HCT116 (cell line): ENCODE data around the gene CUL5. TPM values are rescaled to one million over a fixed set of nuclear protein-coding genes. Genes with fewer than 3 reads are reported as not detected.

Experiments used
- ATAC-seq: fragments of 200-7000 bp; cut with Tn5 transposase; 2 replicates; pipeline ENCODE4 v1.9.1; 2020; ENCODE audit warnings: mild to moderate bottlenecking, moderate library complexity
- BruUV-seq: library from RNA; stranded (reverse); fragments of 400-500 nt; replicated peaks from 2 replicates; lab custom pipeline; 2021; lab: Mats Ljungman, UMichigan
- CTCF ChIA-PET: fragments of 300-600 bp; sonication (Branson Sonifier 250); formaldehyde crosslinking; loops from one replicate; lab custom pipeline; 2021; ENCODE audit warnings: antibody characterized with exemption; lab: Charles Lee
- POLR2A ChIA-PET: fragments of 300-600, 350-600 bp; sonication (Branson Sonifier 250); formaldehyde crosslinking; loops from one replicate; lab custom pipeline; 2021; ENCODE audit warnings: antibody characterized with exemption; lab: Charles Lee
- RAD21 ChIA-PET, 2 experiments: fragments of 300-600 bp; sonication (Branson Sonifier 250); formaldehyde crosslinking; loops; one replicate each; lab custom pipeline; 2023; ENCODE audit warnings: low total read pairs in 2 of 2; ENCODE audit not compliant: uncharacterized antibody in 2 of 2, unreplicated experiment in 2 of 2, low non-redundant PET in 1 of 2; lab: Charles Lee
- DNase-seq: peaks from one replicate; pipeline ENCODE4 v3.0.0-alpha.2; 2010; ENCODE audit warnings: low read depth, low spot score
- H2AFZ ChIP-seq: fragments of 200-600 bp; shearing (Covaris generic), sonication (generic); 2 replicates; pipeline ENCODE4 v1.6.1; 2017; ENCODE audit warnings: low read depth, mixed run types, mixed read lengths, antibody characterized with exemption, low read length; ENCODE audit not compliant: poor library complexity, severe bottlenecking
- H3K27ac ChIP-seq: 2 replicates; pipeline ENCODE4 v1.5.1; 2012; ENCODE audit warnings: low read depth, low read length
- H3K27me3 ChIP-seq: fragments of 200-600 bp; sonication (generic); 2 replicates; pipeline ENCODE4 v1.6.1; 2016; ENCODE audit warnings: mixed run types, low read length, mixed read lengths; ENCODE audit not compliant: insufficient read depth
- H3K36me3 ChIP-seq, 2 experiments: fragments of 200-500 bp in 1 of 2; fragments of 200-600 bp in 1 of 2; sonication (Bioruptor generic) in 1 of 2; sonication (generic) in 1 of 2; 2 replicates each; pipeline versions ENCODE4 v1.5.1 to v1.6.1; 2014 to 2016; ENCODE audit warnings: low read length in 2 of 2, inconsistent platforms in 1 of 2, mixed read lengths in 1 of 2, mixed run types in 1 of 2; ENCODE audit not compliant: insufficient read depth in 2 of 2, control insufficient read depth in 1 of 2
- H3K4me1 ChIP-seq, 2 experiments: fragments of 200-600 bp in 1 of 2; sonication (generic) in 1 of 2; 2 replicates each; pipeline versions ENCODE4 v1.5.1 to v1.6.1; 2012 to 2017; ENCODE audit warnings: low read length in 2 of 2, inconsistent platforms in 1 of 2, mild to moderate bottlenecking in 1 of 2, mixed read lengths in 1 of 2, mixed run types in 1 of 2, moderate library complexity in 1 of 2; ENCODE audit not compliant: insufficient read depth in 2 of 2, control insufficient read depth in 1 of 2
- H3K4me2 ChIP-seq: fragments of 200-600 bp; sonication (generic); 2 replicates; pipeline ENCODE4 v1.6.1; 2017; ENCODE audit warnings: mixed run types, low read length, mixed read lengths
- H3K4me3 ChIP-seq, 2 experiments: fragments of 200-600 bp in 1 of 2; sonication (generic) in 1 of 2; replicated peaks in 1 of 2; 2 replicates each; pipeline ENCODE4 v1.5.1; 2011 to 2016; ENCODE audit warnings: low read length in 2 of 2, control low read depth in 1 of 2, low read depth in 1 of 2, mild to moderate bottlenecking in 1 of 2, mixed read lengths in 1 of 2, mixed run types in 1 of 2
- H3K79me2 ChIP-seq: fragments of 200-600 bp; sonication (generic); 2 replicates; pipeline ENCODE4 v1.6.1; 2017; ENCODE audit warnings: mild to moderate bottlenecking, mixed run types, low read length, moderate library complexity, mixed read lengths; ENCODE audit not compliant: insufficient read depth
- H3K9ac ChIP-seq: fragments of 200-600 bp; sonication (generic); 2 replicates; pipeline ENCODE4 v1.6.1; 2016; ENCODE audit warnings: low read length, mixed read lengths
- H3K9me2 ChIP-seq: fragments of 200-600 bp; sonication (generic), shearing (Covaris generic); 2 replicates; pipeline ENCODE4 v1.6.1; 2017; ENCODE audit warnings: mixed run types, mild to moderate bottlenecking, moderate library complexity; ENCODE audit not compliant: insufficient read depth
- H3K9me3 ChIP-seq, 2 experiments: fragments of 200-500 bp in 1 of 2; fragments of 200-600 bp in 1 of 2; sonication (Bioruptor generic) in 1 of 2; sonication (generic) in 1 of 2; 2 replicates each; pipeline ENCODE4 v1.6.1; 2014 to 2017; ENCODE audit warnings: low read length in 2 of 2, mixed read lengths in 2 of 2, inconsistent platforms in 1 of 2, low read depth in 1 of 2, mild to moderate bottlenecking in 1 of 2, mixed run types in 1 of 2, moderate library complexity in 1 of 2; ENCODE audit not compliant: control insufficient read depth in 1 of 2, insufficient read depth in 1 of 2
- H4K20me1 ChIP-seq: fragments of 200-600 bp; sonication (generic), shearing (Covaris generic); 2 replicates; pipeline ENCODE4 v1.6.1; 2017; ENCODE audit warnings: mixed run types, mild to moderate bottlenecking, moderate library complexity; ENCODE audit not compliant: insufficient read depth
- CBX3 ChIP-seq: IDR thresholded peaks from 2 replicates; pipeline ENCODE4 v1.6.1; 2012; ENCODE audit warnings: low read depth
- CEBPB ChIP-seq: IDR thresholded peaks from 2 replicates; pipeline ENCODE4 v1.6.1; 2012; ENCODE audit warnings: low read depth
- ELF1 ChIP-seq: IDR thresholded peaks from 2 replicates; pipeline ENCODE4 v1.6.1; 2012; ENCODE audit warnings: low read depth, borderline replicate concordance
- EZH2phosphoT487 ChIP-seq: fragments of 200-600 bp; IDR thresholded peaks from 2 replicates; pipeline ENCODE4 v1.6.1; 2018; ENCODE audit warnings: antibody characterized with exemption, borderline replicate concordance
- POLR2AphosphoS5 ChIP-seq: IDR thresholded peaks from 2 replicates; pipeline ENCODE4 v1.6.1; 2011; ENCODE audit warnings: mild to moderate bottlenecking, low read depth, low read length, moderate library complexity
- SIN3A ChIP-seq: IDR thresholded peaks from 2 replicates; pipeline ENCODE4 v1.6.1; 2012; ENCODE audit warnings: low read depth
- TCF7L2 ChIP-seq: IDR thresholded peaks from 2 replicates; pipeline ENCODE4 v1.7.0; 2011; ENCODE audit warnings: borderline replicate concordance, inconsistent platforms; ENCODE audit not compliant: insufficient read depth, insufficient read length; ENCODE audit errors: extremely low read depth
- ZFX ChIP-seq: fragments of 450-650 bp; IDR thresholded peaks from 2 replicates; pipeline ENCODE4 v1.6.1; 2017
- intact Hi-C: fragments of 100-400 bp; cut with micrococcal nuclease; formaldehyde crosslinking; loops from 2 replicates; pipeline ENCODE4 v1.10.0; 2022
- total RNA-seq: library from RNA; stranded (reverse); gene quantifications from one replicate; pipeline ENCODE4 v1.2.1, GENCODE V29; 2021; ENCODE audit not compliant: unreplicated experiment

The CUL5 gene
- total RNA-seq, 1 experiment from 2014 or later = 41.9 TPM

DNA sequence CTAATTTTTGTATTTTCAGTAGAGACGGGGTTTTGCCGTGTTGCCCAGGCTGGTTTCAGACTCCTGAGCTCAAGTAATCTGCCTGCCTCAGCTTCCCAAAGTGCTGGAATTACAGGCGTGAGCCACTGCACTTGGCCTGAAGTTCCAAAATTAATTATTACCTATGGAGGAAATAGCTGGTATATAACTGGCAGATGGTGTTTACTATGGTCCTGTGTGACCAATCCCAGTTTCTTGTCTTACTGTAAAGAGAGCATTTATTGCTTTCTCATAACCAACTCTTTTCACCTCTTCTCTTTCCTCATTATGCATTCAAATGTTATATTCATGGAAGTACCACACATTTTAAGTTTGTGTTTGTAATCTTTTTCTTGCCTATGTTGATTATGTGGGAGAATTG lies 88.5 kb downstream of the CUL5 start:
- POLR2A ChIA-PET = no interaction called here
- Histone ChIP-seq H3K4me3 (no peak overlapping the region), H3K27me3 (no peaks in the 10 kb centered on the region), H2AFZ (no peak overlapping the region), H3K27ac (no peak overlapping the region), H3K36me3 (peaks cover 8 to 20% of the 10 kb centered on the region in 2 experiments; a peak in 2 of 4 replicates), H3K79me2 (no peaks in the 10 kb centered on the region), H3K9me2 (no peaks in the 10 kb centered on the region), H3K9me3 (no peaks in the 10 kb centered on the region), H3K4me2 (no peak overlapping the region), H4K20me1 (no peaks in the 10 kb centered on the region), H3K4me1 (no peaks in the 10 kb centered on the region), H3K9ac (no peak overlapping the region)
- no peak for ATAC-seq
- CTCF ChIA-PET = interaction anchor here (1.7 kb wide), 1 partner anchor 21 kb away, joined by 6 read pairs; no protein-coding TSS in a partner anchor
- RAD21 ChIA-PET = no interaction called here
- intact Hi-C loops = no loop called here
- DNase-seq = no peak
- no peak for TF ChIP-seq CBX3
- TF ChIP-seq CEBPB = no peak
- TF ChIP-seq ZFX = no peak
- TF ChIP-seq ELF1 = no peak
- TF ChIP-seq POLR2AphosphoS5 = no peak
- no TSS peak for BruUV-seq

DNA sequence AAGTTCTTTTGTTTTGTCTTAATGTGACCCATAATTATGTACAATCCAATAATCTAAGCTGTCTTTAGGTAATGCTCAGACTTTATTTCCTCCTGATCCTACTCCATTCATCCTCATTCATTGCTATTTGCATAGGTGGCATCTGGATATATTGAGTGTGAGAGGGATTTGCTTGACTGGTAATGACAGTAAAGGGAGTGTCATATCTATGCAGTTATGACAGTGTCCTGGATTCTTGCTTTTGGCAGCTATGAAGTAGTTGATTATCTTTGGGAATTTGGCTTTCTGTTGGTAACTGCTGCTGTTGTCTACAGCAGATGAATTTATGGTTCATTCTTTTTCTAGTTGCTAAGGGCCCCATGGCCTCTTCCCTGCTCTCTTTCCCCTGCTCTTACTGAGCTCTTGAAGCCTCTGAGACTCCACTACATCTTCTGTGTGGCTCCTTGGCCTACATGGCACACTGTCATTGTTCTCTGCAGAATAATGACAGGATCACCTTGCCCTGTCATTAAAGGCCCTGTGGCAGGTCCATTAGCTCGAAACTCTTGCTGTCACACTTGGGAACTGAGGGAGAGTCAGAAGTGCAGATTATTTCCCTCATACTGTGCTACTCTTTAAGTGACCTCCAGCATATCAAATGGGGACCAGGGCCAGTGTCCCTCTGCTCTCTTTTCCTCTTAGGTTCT lies 92.5 kb downstream of the CUL5 start:
- intact Hi-C loops = no loop called here
- Histone ChIP-seq H3K4me1 (no peaks in the 10 kb centered on the region), H3K27ac (no peak overlapping the region), H3K9ac (no peak overlapping the region), H2AFZ (no peak overlapping the region), H3K9me3 (no peaks in the 10 kb centered on the region), H3K9me2 (no peaks in the 10 kb centered on the region), H3K79me2 (no peaks in the 10 kb centered on the region), H3K4me2 (no peak overlapping the region), H3K4me3 (no peak overlapping the region), H3K36me3 (peaks cover 4 to 21% of the 10 kb centered on the region in 2 experiments; a peak in 2 of 4 replicates), H3K27me3 (no peaks in the 10 kb centered on the region), H4K20me1 (no peaks in the 10 kb centered on the region; the same call in 1 of the 2 replicates)
- TF ChIP-seq EZH2phosphoT487 (no peak), TCF7L2 (no peak), SIN3A (no peak), ELF1 (no peak)
- DNase-seq (no peak), ATAC-seq (no peak)
- ChIA-PET CTCF (no interaction called here), POLR2A (no interaction called here), RAD21 (no interaction called here)
- BruUV-seq = no TSS peak
